HPDE6-E6E7 (cell line): ENCODE results near the gene GRPEL1.
A peak's percentile ranks its signal among the peaks of the same experiment; 100 is the strongest.
"Not testable (repeated sequence)": the region's sequence is repeated elsewhere in the genome, so short reads cannot be mapped to it uniquely, and the experiment has no call there.

Experiments
- DNase-seq: peaks from one replicate; pipeline ENCODE4 v3.0.0; 2011; ENCODE audit warnings: missing footprints; ENCODE audit errors: extremely low spot score

The GRPEL1 gene

DNA sequence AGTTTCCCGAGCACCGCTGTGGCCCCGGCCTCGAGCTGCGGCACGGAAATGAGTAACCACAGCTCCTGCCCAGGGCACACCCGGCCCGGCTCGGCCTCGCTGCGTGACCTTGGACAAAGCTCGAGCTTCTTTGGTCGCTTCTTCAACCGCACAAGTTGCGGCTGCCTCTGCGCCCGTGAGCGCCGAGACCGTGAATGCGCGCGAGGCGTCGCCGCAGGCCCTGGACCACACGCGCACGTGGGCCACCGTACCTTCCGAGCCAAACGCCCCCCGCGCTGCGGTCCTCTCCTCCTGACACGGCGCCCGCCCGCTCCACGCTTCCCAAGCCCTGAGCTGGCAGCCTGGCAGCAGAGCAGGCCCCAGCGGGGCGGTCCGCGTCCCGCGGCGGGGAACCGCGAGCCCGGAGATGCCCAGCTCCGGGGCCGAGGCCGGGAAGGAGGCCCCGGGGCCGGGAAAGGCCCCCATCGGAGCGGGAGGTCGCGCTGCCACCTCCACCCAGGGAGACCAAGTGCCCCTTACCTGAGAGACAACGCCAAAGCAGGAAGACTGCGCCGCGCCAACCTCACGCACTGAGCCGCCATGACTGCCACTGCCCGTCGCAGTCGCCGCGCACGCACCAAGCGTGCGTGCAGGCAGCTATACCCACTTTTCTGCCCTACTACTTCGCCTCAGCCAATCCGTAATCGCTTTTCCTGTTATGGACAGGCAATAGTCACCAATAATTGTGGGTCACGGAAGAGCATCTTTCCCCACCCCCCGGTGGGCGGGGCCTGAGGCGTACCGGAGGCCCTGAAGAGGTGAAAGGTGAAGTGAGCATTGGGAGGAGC is at the start of gene GRPEL1:
Gene GRPEL1 (minus strand): TSS at position 613 of the 827 bp plus-strand sequence. CDS start 32 bp downstream, at position 581.
- peak; percentile 96 for DNase-seq

- DNase-seq, result no peak
Measured at GRCh38 chr4:7116705-7117104, 48.8 kb upstream of the GRPEL1 start.

- DNase-seq, result no peak
Measured at GRCh38 chr4:7115557-7116340, 47.9 kb upstream of the GRPEL1 start.

- no peak for DNase-seq
Measured at GRCh38 chr4:7112656-7113055, 44.8 kb upstream of the GRPEL1 start.

DNA sequence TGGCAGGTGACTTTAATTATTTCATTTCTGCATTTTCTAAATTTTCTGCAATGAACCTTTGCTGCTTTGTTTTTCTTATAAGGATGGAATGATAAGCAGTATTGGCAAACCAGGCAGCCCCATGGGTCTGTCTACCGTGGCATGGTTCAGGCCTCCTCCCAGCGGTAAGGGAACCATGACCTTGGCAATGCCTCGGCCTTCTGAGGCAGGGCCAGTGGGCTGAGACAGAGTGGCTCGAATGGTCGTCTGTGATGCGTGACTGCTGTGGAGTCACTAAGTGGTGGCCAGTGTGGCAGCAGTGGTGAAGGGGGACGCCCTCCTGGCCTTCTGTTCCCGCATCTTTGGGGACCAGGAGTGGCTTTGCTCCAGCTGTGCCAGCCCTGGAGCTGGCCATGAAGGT is 43.6 kb upstream of the GRPEL1 start:
- no peak for DNase-seq

- DNase-seq, result no peak
Measured at GRCh38 chr4:7110546-7110945, 42.7 kb upstream of the GRPEL1 start.

DNA sequence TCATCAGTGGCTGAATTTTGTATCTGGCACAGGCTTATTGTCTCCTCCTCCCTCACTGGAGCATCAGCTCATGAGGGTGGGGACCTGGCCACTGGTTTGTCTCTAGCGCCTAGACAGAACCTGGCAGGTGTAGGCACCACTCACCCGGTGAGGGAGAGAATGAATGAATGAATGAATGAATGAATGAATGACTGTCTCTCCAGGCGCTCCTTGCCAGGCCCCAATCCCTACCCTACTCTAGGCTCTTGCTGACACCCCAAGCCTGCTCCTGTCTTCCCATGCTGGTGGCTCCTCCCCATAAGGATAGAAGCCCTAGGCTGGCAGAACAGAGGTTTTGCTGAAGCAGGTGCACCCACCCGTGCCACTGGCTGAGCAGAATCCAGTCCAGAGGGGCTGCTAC is 41.3 kb upstream of the GRPEL1 start:
- DNase-seq, result no peak

DNA sequence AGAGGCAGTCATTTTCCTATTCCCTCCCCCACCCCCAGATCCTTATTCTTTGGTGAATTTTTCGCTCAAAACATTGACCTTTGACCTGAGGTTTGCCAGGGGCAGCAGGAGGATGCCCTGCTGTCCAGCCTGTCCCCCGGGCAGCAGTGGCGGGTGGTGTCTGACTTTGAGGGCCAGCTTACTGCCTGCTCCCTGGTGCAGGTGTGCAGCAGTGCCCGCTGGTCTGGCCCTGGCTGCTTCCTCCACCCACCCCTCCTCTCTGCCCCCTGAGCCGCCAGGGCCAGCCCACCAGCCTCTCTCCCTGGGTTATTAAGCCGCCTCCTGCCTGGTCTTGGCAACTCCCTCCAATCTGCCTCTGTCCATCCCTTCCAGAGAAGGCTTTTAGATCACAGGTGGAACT is 40.8 kb upstream of the GRPEL1 start:
- no peak for DNase-seq

DNA sequence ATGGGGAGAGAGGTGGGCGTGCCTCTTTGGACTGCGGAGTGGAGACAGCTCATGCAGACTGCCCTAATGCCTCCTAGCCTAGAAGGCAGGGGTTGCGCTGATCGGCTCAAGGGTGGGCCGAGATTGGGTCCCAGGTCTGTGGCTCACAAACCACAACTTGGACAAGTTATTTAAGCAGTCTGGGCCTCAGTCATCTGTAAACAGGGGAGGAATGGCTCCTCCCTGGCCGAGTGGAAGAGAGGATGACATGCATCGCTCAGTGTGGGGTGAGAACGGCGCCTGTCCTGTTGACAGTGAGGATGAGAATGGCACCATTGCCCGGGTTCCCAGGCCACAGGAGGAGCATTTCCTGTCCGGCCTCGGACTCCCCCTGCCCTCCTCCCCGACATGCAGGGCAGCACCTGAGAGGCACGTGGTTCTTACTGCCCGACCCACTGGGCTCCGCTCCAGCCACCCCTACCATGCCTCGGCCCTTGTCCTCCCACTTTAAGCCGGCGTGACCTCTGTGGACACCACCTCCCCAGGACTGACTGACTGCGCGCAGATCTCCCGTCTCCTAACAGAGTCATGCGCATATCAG is 40.3 kb upstream of the GRPEL1 start:
- DNase-seq, result no peak

DNA sequence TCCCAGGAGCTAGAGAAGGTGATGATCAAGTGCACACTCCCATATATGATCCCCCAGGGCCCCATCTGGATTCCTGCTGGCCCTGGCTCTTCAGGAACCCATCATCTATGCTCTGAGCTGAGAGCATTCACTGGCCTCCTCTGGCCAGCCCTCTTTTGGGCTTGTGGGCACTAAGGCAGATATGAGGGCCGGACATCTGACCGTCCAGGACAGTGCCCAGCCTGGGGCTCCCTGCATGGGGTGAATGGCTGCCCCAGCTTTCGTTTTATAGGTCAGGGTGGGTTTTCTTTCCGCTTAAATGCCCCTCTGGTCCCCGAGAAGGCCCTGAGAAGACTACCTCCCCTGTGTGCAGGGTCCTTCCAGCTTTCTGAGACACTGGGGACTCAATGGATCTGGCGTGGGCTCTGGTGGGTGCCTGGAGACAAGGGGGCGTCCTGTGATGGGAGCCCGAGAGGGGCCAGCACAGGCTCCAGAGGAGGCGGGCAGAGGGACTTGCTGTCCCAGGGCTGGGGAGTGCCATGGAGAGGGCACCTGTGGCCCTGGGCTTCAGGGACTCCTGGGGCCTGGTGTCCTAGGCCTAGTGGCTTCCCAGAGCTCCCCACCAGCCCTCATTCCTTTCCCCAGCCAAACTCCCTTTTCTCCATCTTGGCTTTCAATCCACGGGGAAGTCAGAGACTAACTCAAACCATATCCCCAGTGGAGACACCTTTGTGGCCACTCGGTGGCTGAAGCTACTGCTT is 39.5 kb upstream of the GRPEL1 start:
- DNase-seq, result no peak

DNA sequence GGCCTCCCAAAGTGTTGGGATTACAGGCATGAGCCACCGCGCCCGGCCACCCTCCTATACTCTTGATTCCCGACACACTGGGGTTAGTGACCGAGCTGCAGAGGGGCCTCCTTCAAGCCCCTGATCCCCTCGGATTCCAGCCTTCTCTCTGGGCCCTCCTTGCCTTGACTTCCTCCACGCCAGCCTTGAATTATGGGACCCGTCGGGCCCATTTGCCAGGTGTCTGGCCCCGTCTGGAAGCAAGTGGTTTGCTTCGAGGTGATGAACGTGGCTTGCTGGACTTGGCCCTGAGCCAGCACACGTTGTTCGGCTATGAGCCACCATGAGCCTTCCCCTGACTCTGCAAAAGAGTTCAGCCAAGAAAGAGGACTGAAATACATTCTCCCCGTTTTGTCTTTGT is 37.4 kb upstream of the GRPEL1 start:
- DNase-seq, result no peak

GRCh38 chr4:7104366-7105031 is 36.6 kb upstream of the GRPEL1 start:
- DNase-seq, result no peak

GRCh38 chr4:7103607-7104365 is 35.9 kb upstream of the GRPEL1 start:
- no peak for DNase-seq

GRCh38 chr4:7103031-7103606 is 35.3 kb upstream of the GRPEL1 start:
- peak; percentile 85 for DNase-seq

- not testable (repeated sequence) for DNase-seq
Measured at GRCh38 chr4:7102516-7102909, 34.6 kb upstream of the GRPEL1 start.

- DNase-seq, result peak; percentile 69
Measured at GRCh38 chr4:7101692-7102515, 34.0 kb upstream of the GRPEL1 start.

- no peak for DNase-seq
Measured at GRCh38 chr4:7096236-7096635, 28.4 kb upstream of the GRPEL1 start.

GRCh38 chr4:7095611-7096155 is 27.8 kb upstream of the GRPEL1 start:
- DNase-seq, result no peak

GRCh38 chr4:7094916-7095315 is 27.1 kb upstream of the GRPEL1 start:
- no peak for DNase-seq
